CD14-positive monocyte (primary cell): Measurements from ENCODE around the gene MTR. TPM values are rescaled to one million over a fixed set of nuclear protein-coding genes. Genes with fewer than 3 reads are reported as not detected.

ENCODE experiments used
- DNase-seq, 3 donors: peaks; one replicate each; pipeline ENCODE4 v3.0.0-alpha.2; 2011 to 2022
- H2AFZ ChIP-seq: 2 replicates; pipeline ENCODE4 v1.6.0; 2012; ENCODE audit warnings: mild to moderate bottlenecking, low read depth, low read length, inconsistent platforms; ENCODE audit not compliant: insufficient read depth, poor library complexity, severe bottlenecking
- H3K27ac ChIP-seq, 2 donors: 1 replicate in 1 of 2; 2 replicates in 1 of 2; pipeline ENCODE4 v1.5.1; 2012 to 2013; ENCODE audit warnings: low read length in 2 of 2, control low read depth in 1 of 2, inconsistent platforms in 1 of 2, low read depth in 1 of 2, mild to moderate bottlenecking in 1 of 2
- H3K27me3 ChIP-seq, 2 donors: one replicate each; pipeline versions ENCODE4 v1.6.0 to v1.6.1; 2011 to 2013; ENCODE audit warnings: low read length in 2 of 2; ENCODE audit not compliant: control insufficient read depth in 2 of 2, insufficient read depth in 2 of 2
- H3K36me3 ChIP-seq, 2 donors: replicated peaks in 1 of 2; 1 replicate in 1 of 2; 2 replicates in 1 of 2; pipeline versions ENCODE4 v1.5.1 to v1.6.1; 2012 to 2013; ENCODE audit warnings: low read length in 2 of 2, control low read depth in 1 of 2, inconsistent platforms in 1 of 2, mild to moderate bottlenecking in 1 of 2; ENCODE audit not compliant: insufficient read depth in 2 of 2, control insufficient read depth in 1 of 2
- H3K4me1 ChIP-seq, 2 donors: 1 replicate in 1 of 2; 2 replicates in 1 of 2; pipeline versions ENCODE4 v1.5.1 to v1.6.1; 2012 to 2013; ENCODE audit warnings: low read length in 2 of 2, control low read depth in 1 of 2, inconsistent platforms in 1 of 2, mild to moderate bottlenecking in 1 of 2, moderate library complexity in 1 of 2; ENCODE audit not compliant: insufficient read depth in 2 of 2, control insufficient read depth in 1 of 2
- H3K4me2 ChIP-seq: replicated peaks from 2 replicates; pipeline ENCODE3; 2012; ENCODE audit warnings: low read length, moderate library complexity, mild to moderate bottlenecking; ENCODE audit not compliant: poor library complexity, severe bottlenecking; ENCODE audit errors: extremely low read depth
- H3K4me3 ChIP-seq, 3 experiments: fragments of 200-600 bp in 1 of 3; sonication (generic) in 1 of 3; replicated peaks in 1 of 3; 1 replicate in 2 of 3; 2 replicates in 1 of 3; pipeline ENCODE4 v1.5.1; 2011 to 2013; ENCODE audit warnings: low read length in 3 of 3, mild to moderate bottlenecking in 3 of 3, control low read depth in 2 of 3, low read depth in 2 of 3, inconsistent platforms in 1 of 3, moderate library complexity in 1 of 3
- H3K79me2 ChIP-seq: 2 replicates; pipeline ENCODE4 v1.6.0; 2012; ENCODE audit warnings: mild to moderate bottlenecking, control low read depth, inconsistent platforms, low read length, moderate library complexity; ENCODE audit not compliant: insufficient read depth
- H3K9ac ChIP-seq: 2 replicates; pipeline ENCODE4 v1.6.0; 2017; ENCODE audit warnings: low read length, mild to moderate bottlenecking; ENCODE audit not compliant: insufficient read depth, poor library complexity, severe bottlenecking
- H3K9me3 ChIP-seq, 2 donors: replicated peaks in 1 of 2; 1 replicate in 1 of 2; 2 replicates in 1 of 2; pipeline versions ENCODE4 v1.5.1 to v1.6.1; 2012 to 2013; ENCODE audit warnings: low read length in 2 of 2, control low read depth in 1 of 2; ENCODE audit not compliant: control insufficient read depth in 1 of 2, insufficient read depth in 1 of 2
- H4K20me1 ChIP-seq: 2 replicates; pipeline ENCODE4 v1.6.0; 2012; ENCODE audit warnings: mild to moderate bottlenecking, low read length, control low read depth, moderate library complexity; ENCODE audit not compliant: insufficient read depth
- H3K27ac Mint-ChIP-seq, 7 donors: one replicate each; pipeline ENCODE4 v1.8.0; 2020; ENCODE audit warnings: mild to moderate bottlenecking in 7 of 7, mixed read lengths in 7 of 7, moderate library complexity in 6 of 7, inconsistent platforms in 2 of 7
- H3K27me3 Mint-ChIP-seq, 3 donors: one replicate each; pipeline ENCODE4 v1.8.0; 2021 to 2022; ENCODE audit warnings: low read depth in 3 of 3, mild to moderate bottlenecking in 3 of 3, mixed read lengths in 3 of 3, moderate library complexity in 3 of 3, inconsistent platforms in 1 of 3
- H3K36me3 Mint-ChIP-seq, 2 donors: one replicate each; pipeline ENCODE4 v1.8.0; 2020; ENCODE audit warnings: mixed read lengths in 2 of 2, inconsistent platforms in 1 of 2, mild to moderate bottlenecking in 1 of 2
- H3K4me1 Mint-ChIP-seq: one replicate; pipeline ENCODE4 v1.8.0; 2020; ENCODE audit warnings: mild to moderate bottlenecking, mixed read lengths
- H3K4me3 Mint-ChIP-seq, 2 donors: one replicate each; pipeline ENCODE4 v1.8.0; 2020; ENCODE audit warnings: mild to moderate bottlenecking in 2 of 2, mixed read lengths in 2 of 2, moderate library complexity in 1 of 2
- H3K9me3 Mint-ChIP-seq, 7 donors: one replicate each; pipeline ENCODE4 v1.8.0; 2020 to 2022; ENCODE audit warnings: mixed read lengths in 7 of 7, mild to moderate bottlenecking in 6 of 7, moderate library complexity in 6 of 7, inconsistent platforms in 2 of 7
- CTCF ChIP-seq: fragments of 200-600 bp; IDR thresholded peaks from one replicate; pipeline ENCODE4 v1.8.0; 2022; ENCODE audit warnings: antibody characterized with exemption, mild to moderate bottlenecking
- WGBS: methylation state at CpG from one replicate; pipeline ENCODE4 v1.1.5; 2013; ENCODE audit warnings: missing lambda C conversion rate; ENCODE audit not compliant: insufficient coverage; 5-methylcytosine and 5-hydroxymethylcytosine counted together
- intact Hi-C, 2 donors: fragments of 100-400 bp; cut with micrococcal nuclease; formaldehyde crosslinking; loops; one replicate each; pipeline versions ENCODE4 v1.15.0 to v1.15.1; 2023
- polyA plus RNA-seq, 3 donors: library from polyadenylated mRNA; depleted of rRNA in 1 of 3; unstranded in 2 of 3; stranded (reverse) in 1 of 3; fragments of 300-500 nt in 2 of 3; fragments of >200 nt in 1 of 3; fragmentation: Illumina TruSeq in 2 of 3; gene quantifications; 1 replicate in 2 of 3; 2 replicates in 1 of 3; pipeline ENCODE4 v1.2.3, GENCODE V29; 2012 to 2021

MTR gene
- polyA plus RNA-seq, 3 donors: 3.4 to 5.4 (median 4.7) TPM

- no peaks in the 10 kb centered on the region for H3K27me3 ChIP-seq
- H3K27ac ChIP-seq: no peak overlapping the region
- no peak overlapping the region for H3K9ac ChIP-seq
- H3K9me3 Mint-ChIP-seq: peaks cover 0 to under 1% (median 0%) of the 10 kb centered on the region in 7 donors
- intact Hi-C loops: loop anchor here in 1 of 2 donors (10.0 kb wide), 1 partner anchor 759 kb away; no protein-coding TSS in a partner anchor
- H4K20me1 ChIP-seq: no peaks in the 10 kb centered on the region
- H3K27ac Mint-ChIP-seq: peak overlapping the region in 1 of 7 donors; percentile 5
- no peak overlapping the region for H3K4me3 Mint-ChIP-seq
- no peak overlapping the region for H3K4me3 ChIP-seq
- H3K27me3 Mint-ChIP-seq: no peaks in the 10 kb centered on the region
- H3K36me3 Mint-ChIP-seq: peaks cover 58 to 65% of the 10 kb centered on the region in 2 donors
- no peak for DNase-seq
- H2AFZ ChIP-seq: no peak overlapping the region
- H3K4me1 Mint-ChIP-seq: peaks cover 9% of the 10 kb centered on the region
- H3K9me3 ChIP-seq: no peaks in the 10 kb centered on the region
- peaks cover 8 to 9% of the 10 kb centered on the region in 2 donors for H3K4me1 ChIP-seq
- H3K36me3 ChIP-seq: peaks cover 28 to 66% of the 10 kb centered on the region in 2 donors
- no peak overlapping the region for H3K4me2 ChIP-seq
- WGBS: 89% methylated on average over 1 of the region's 3 CpGs
- TF ChIP-seq CTCF: no peak
- no peaks in the 10 kb centered on the region for H3K79me2 ChIP-seq
These were observed 69.1 kb downstream of the MTR start for GRCh38 chr1:236864211-236864610.

- intact Hi-C loops: loop anchor here in 1 of 2 donors (10.0 kb wide), 1 partner anchor 760 kb away; no protein-coding TSS in a partner anchor
- TF ChIP-seq CTCF: no peak
- 100% methylated on average over 1 of the region's 3 CpGs for WGBS
These were observed 70.1 kb downstream of the MTR start for GRCh38 chr1:236864996-236865817.

More at GRCh38 chr1:236864996-236865817, 70.1 kb downstream of the MTR start:
- Histone ChIP-seq H3K27ac (peak overlapping the region in 1 of 2 donors; percentile 46), H3K4me1 (peaks cover 18 to 19% of the 10 kb centered on the region in 2 donors), H3K79me2 (no peaks in the 10 kb centered on the region), H3K4me2 (no peak overlapping the region), H3K4me3 (no peak overlapping the region), H4K20me1 (no peaks in the 10 kb centered on the region), H2AFZ (no peak overlapping the region), H3K9ac (no peak overlapping the region), H3K9me3 (no peaks in the 10 kb centered on the region), H3K27me3 (no peaks in the 10 kb centered on the region), H3K36me3 (peaks cover 25 to 56% of the 10 kb centered on the region in 2 donors)
- peaks cover 50 to 60% of the 10 kb centered on the region in 2 donors for H3K36me3 Mint-ChIP-seq
- peaks cover 0 to 2% (median 0%) of the 10 kb centered on the region in 7 donors for H3K9me3 Mint-ChIP-seq
- peak overlapping the region in 5 of 7 donors; percentile 26 to 83 (median 61) for H3K27ac Mint-ChIP-seq
- H3K4me1 Mint-ChIP-seq: peaks cover 18% of the 10 kb centered on the region
- no peaks in the 10 kb centered on the region for H3K27me3 Mint-ChIP-seq
- DNase-seq: no peak
- H3K4me3 Mint-ChIP-seq: no peak overlapping the region
